ENCODE data around the gene SYPL2.
"Not testable (repeated sequence)": the region's sequence is repeated elsewhere in the genome, so short reads cannot be mapped to it uniquely, and the experiment has no call there.

Gene SYPL2

DNA sequence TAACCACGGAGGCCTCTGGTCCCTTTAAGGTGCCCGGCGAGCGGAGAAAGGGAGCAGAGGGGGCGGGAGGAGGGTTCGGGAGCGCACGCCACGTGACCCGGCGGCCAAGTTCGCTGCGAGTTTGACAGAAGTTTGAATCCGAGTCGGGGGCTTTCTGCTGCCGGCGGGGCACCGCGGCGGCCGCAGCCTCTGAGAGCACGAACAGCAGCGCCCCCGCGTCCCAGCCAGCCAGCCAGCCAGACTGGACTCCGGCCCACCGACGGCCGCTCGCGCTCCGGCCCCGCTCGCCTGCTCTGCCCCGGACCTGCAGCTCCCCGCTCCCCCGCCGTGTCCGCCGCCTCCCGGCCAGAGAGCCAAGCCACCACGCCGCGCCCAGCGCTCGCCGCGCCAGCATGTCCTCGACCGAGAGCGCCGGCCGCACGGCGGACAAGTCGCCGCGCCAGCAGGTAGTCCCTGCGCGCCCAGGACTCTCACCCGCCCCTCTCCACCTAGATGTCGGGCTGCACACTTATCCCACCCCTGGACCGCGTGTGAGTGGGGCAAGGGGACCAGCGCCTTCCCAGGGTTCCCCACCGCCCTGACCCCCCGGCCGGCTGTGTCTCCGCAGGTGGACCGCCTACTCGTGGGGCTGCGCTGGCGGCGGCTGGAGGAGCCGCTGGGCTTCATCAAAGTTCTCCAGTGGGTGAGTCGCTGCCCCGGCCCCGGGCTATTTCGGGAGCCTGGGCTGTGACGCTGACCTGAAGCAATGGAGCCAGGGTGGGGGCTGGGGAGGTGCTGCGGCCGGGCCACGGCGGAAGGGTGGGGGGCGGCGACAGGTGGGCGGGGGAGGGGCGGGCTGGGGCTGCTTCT, at the start of gene SYPL2:
SYPL2 (plus strand) TSS at position 95 of the 849 bp plus-strand sequence; CDS start at position 393, 298 bp downstream.
- peak; percentile 80 for DNase-seq (ENCODE audit: low spot score)

DNA sequence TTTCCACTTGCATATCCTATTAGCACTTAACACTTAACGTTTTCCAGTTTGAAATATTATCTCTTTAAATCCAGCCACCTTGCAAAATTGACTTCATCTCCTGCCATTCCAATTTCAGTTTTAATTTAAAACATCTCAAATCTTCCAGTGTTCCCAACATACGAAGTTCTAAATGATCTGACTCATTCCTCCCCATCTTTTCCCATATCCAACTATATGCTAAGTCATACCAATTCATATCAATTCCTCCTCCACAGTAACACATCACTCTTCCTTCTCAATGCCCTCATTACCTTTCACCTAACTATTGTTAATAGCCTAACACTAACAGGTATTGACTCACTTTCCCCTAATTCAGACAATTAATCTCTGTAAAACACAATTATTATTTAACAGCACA, 42.8 kb upstream of the SYPL2 start:
- no peak for DNase-seq (ENCODE audit: low spot score)

DNA sequence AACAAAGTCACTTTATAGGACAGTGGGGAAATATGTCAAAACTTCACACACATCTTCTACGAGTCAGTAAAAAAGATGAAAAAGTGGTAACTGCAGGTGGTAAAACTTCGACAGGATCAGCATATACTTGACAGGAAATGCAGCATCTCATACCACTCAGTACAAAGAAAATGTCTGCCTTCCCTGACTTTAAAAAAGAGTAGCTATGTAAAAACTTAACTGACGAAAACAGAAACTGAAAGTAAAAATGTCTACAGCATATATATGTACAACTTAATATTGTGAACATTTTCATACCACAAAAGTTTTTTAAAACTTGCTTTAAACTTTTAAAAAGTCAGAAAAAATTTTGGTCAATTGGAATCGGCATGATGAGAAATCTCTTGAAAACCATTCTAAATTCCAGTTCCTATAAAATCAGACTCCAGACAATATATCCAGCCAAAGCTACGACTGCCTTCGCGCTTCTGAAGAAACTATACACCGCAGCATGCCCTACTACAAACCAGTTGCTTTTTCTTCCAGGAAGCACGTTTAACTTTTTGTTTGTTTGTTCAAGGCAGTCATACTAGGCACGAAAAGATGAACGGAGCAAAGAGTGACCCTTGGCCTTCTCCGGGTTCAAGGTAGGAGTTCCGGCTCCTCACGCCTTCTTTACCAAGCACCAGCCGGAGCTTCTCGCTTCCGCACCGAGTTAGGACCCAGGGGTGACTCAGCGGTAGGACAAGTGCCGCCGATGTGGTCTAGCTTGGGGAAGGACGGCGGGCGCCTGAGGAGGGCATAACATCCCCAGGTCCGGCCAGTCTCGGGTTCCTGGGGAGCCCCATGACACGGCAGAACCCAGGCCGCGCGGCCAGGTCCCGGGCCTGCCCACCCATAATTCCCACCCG, 40.7 kb upstream of the SYPL2 start:
- DNase-seq (ENCODE audit: low spot score) = no peak

DNA sequence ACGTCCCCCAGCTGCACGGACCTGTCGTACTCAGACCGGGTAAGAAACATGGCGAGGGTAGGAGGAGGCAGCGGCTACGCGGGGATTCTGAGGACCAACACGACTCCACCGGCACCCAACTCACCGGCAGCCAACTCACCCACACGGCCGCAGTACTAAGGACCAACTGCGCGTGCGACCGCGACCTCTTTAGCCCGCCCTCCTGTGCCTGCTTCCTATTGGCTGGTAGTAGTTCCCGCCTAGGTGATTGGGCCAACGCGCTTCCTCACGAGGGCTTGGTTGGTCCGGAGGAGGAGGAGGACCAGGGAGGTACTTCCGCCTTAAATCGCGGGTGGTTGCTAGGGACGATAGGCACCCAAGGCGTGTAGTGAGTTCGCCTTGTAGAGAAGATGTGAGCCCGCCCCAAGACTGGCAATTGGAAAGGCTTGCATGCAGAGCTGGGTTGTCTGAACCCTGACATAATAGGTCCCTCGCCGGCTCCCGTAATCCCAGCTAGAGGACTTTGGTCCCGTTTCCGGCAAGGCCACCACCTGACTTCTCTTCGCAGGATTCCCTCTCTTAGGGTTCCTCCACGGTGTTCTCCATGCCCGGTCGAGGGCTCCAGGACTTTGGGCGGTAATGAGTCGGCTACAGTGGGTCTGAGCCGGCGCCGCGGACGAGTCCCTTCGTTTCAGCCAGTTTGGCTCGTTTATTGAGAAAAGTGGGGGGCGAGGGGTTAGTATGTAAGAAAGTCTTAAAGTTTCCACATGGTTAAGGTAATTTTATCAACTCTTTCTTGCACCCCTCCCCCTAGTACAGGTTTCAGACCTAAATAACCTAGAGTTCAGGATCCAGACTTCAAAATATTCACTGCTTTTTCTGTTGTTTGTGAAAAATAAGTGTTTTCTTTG, 39.8 kb upstream of the SYPL2 start, which contains the start of gene PSMA5:
PSMA5 (minus strand) TSS at position 168 of the 890 bp plus-strand sequence; CDS start at position 50, 118 bp downstream.
- DNase-seq (ENCODE audit: low spot score) = peak; percentile 94

DNA sequence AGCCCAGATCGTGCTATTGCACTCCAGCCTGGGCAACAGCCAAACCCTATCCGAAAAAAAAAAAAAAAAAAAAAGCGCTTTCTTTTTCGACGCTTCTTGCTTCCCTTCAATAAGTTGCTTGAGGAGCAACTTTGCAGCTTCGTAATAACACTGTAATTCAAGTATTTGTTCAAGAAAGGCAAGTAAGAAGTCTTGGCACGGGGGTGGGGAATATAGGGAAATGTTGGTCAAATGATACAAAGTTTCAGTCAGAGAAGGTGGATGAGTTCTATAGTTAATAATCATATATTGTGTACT, 39.2 kb upstream of the SYPL2 start:
- no peak for DNase-seq (ENCODE audit: low spot score)

DNA sequence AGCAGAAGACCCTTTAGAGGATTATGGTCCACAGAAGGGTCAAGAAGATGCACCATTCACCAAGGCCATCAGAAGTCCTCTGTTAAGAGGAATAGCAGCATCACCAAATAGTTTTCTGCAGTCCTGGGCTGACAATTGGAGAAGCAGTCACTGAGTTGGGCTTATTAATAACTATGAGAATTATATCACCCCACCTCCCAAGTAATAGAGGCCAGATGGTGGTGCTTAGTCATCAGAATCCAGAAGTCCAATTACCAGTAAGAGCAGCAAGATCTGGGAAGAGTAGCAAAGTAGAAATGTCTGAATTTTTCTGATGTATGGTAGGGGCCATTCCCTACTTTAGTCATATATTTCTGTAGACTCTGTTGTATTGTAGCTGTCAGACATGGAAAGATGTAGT, 34.0 kb upstream of the SYPL2 start:
- DNase-seq (ENCODE audit: low spot score) = no peak

DNA sequence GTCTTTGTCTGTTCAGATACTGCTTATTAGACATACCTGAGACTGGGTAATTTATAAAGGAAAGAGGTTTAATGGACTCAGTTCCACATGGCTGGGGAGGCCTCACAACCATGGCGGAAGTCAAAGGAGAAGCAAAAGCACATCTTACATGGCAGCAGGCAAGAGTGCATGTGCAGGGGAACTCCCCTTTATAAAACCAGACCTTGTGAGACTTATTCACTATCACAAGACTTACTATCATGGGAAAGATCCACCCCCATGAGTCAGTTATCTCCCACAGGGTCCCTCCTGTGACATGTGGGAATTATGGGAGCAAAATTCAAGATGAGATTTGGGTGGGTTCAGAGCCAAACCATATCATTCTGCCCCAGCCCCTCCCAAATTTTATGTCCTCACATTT, 33.0 kb upstream of the SYPL2 start:
- no peak for DNase-seq (ENCODE audit: low spot score)

DNA sequence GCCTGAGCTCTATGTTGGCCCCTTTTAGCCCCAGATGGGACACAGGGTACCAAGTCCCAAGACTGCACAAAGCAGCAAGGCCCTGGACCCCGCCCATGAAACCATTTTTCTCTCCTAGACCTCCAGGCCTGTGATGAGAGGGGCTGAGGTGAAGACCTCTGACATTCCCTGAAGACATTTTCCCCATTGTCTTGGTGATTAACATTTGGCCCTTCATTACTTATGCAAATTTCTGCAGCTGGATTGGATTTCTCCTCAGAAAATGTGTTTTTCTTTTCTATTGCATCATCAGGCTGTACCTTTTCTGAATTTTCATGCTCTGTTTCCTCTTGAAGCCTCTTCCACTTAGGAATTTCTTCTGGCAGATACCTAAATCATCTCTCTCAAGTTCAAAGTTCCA, 31.9 kb upstream of the SYPL2 start:
- no peak for DNase-seq (ENCODE audit: low spot score)

DNA sequence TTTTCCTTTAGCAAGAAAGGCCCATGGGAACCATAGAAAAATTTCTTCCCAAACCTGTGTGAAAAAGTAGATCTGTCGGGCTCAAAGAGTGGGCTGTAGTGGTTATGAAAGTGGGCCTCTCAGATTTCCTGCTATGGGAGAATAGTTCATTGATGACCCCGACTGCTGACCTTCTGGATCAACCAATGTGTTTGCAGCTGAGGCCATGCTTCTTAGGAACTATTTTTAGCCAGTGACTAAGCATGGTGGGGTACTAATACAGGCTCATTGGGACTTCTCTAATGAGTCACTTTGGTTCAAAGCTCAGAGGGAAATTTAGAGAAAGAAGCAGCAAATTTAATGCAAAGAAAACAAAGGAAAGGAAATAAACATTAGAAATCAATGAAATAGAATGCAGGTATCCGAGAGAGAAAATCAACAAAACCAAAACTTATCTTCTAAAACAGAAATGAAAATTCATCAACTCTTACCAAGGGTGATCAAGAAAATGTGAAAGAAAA, 27.5 kb upstream of the SYPL2 start:
- DNase-seq (ENCODE audit: low spot score) = no peak

DNA sequence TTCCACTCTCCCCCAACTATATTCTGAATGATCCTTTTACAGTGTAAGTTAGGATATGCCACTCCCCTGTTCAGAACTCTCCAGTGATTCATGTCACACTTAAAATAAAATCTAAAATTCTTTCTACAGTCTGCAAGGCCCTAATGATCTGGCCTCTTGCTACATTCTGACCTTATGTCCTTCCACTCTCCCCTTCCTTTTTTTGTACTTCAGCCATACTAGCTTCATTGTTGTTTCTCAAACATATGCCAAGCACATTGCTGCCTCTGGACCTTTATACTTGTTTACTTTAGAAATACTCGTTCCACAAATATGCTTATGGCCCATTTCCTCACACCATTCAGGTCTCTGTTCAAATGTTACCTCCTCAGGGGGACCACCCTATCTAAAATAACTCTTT, 25.3 kb upstream of the SYPL2 start:
- DNase-seq (ENCODE audit: low spot score) = no peak

DNA sequence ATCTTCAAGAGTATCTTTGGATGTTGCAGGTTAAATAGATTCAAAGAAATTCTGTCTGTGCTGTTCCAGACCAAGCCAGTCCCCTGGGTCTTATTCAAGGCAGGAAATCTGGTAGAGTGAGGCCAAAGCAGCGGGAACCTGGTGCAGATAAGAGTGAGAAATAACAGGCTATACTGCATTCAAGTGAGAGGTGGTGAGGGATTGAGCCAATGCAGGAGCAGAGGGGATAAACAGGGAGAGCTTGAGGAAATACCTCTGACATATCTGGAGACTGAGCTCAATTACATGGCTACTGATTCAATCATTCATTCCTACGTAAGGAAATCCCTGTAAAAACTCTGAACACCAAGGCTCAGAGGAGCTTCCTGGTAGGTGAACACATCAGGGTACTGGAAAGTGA, 22.9 kb upstream of the SYPL2 start:
- no peak for DNase-seq (ENCODE audit: low spot score)

DNA sequence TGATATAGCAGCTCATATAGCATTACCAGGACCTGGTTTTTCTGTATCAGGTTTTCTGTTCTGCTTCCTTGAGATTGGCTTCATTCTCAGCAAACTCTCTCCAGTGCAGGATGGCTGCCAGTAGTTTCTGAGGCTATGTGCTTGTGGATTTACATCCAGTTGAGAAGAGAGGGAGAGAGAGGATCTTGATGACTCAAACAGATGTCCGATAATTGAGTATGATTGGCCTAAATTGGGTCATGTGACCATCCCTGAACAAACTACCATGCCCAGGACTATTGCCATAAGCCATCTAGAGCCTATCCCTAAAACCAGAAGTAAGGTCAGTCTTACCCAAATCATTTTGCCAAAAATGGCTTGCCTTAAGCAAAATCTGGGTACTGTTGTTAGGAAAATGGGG, 22.0 kb upstream of the SYPL2 start:
- DNase-seq (ENCODE audit: low spot score) = no peak

DNA sequence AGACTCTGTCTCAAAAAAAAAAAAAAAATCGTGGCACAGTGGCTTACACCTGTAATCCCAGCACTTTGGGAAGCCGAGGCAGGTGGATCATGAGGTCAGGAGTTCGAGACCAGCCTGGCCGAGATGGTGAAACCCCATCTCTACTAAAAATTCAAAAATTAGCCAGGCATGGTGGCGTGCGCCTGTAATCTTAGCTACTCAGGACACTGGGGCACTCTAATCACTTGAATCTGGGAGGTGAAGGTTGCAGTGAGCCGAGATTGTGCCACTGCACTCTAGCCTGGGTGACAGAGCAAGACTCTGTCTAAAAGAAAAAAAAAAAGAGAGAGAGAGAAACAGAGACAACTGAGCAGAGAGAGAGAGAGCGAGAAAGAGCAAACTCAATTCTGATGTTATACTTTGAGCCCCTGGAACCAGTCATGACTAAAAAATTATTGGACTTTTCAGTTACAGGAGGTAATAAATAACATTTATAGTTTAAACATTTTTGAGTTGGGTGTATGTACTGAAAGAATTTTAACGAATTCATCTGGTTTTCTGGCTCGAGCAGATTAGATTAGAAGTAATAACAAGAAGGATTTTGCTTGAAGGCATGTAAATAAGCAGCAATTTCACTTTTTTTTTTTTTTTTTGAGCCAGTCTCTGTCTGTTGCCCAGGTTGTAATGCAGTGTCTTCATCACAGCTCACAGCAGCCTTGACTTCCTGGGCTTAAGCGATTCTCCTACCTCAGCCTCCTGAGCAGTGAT, 20.2 kb upstream of the SYPL2 start:
- DNase-seq (ENCODE audit: low spot score) = not testable (repeated sequence)

DNA sequence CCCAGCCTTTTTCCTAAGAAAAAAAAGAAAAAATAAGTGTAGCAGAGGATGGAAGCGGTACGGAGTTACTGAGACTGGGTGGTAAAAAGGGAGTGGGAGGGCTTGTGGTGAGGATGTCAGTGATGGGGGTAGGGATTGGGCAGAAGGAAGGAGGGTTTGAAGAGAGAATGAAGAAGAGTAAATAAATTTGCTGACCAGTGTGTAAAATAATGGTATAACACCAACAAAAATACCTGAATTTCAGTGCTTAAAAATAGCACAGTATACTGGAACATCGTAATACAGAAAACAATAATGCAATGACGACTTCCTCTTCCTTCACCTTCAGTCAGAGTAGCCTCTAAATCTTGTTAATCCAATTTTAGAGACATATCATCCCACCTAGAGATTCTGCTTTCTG, 18.8 kb upstream of the SYPL2 start:
- DNase-seq (ENCODE audit: low spot score) = no peak

DNA sequence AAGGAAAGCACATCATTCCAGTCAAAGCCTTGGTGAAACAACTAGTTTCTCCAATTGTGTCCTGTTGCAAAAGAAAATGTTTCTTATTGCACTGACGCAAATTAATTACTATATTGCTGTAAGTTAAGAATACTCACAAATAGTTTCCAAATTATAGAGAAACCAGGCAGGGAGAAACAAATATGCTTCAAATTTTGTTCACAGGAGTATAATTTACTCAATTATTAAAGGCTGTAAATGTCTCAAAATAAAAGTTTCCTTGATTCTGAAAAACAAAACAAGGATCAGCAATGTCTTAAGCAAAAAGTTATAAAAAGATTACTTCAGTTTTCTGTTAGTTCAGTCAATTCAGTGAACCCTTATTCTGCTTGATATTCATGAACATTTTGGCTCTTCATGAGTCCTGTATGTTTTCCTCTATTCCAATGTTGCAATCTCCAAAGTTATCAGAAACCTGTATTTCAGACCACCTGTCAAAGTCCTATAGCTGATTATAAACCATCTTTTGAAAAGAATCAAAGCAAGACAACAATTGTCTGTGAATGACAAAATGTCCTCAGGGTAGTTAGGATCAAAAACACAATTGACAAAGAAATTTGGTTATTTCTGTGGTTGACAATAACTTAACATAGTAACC, 11.7 kb upstream of the SYPL2 start:
- DNase-seq (ENCODE audit: low spot score) = no peak

DNA sequence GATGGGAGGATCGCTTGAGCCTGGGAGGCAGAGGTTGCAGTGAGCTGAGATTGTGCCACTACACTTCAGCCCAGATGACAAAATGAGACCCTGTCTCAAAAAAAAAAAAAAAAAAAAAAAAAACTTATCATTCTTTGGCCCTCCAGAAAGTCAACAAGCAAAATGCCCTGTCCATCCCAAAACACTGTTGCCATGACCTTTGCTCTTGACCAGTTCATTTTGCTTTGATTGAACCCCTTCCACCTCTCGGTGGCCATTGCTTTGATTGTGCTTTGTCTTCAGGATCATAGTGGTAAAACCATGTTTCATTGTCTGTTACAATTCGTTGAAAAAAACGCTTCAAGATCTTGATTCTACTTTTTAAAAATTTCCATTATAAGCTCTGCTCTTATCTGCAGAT, 8.5 kb upstream of the SYPL2 start:
- DNase-seq (ENCODE audit: low spot score) = no peak

DNA sequence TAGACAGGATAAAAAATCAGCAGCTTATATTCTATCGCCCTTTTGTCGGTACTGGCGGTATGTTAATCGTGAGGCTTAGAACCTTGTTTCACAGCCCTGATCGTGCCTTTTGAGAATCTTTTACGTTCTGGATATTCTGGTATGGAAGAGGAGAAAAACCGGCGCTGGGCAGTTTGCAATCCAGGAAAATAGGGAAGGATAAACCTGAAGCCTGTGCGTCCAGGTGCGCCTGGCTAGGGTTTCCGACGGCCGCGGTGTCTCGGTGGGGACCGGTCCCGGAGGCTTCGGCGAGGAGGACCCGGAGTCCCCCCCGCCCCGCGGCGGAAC, 258 bp upstream of the SYPL2 start:
- DNase-seq (ENCODE audit: low spot score) = no peak

DNA sequence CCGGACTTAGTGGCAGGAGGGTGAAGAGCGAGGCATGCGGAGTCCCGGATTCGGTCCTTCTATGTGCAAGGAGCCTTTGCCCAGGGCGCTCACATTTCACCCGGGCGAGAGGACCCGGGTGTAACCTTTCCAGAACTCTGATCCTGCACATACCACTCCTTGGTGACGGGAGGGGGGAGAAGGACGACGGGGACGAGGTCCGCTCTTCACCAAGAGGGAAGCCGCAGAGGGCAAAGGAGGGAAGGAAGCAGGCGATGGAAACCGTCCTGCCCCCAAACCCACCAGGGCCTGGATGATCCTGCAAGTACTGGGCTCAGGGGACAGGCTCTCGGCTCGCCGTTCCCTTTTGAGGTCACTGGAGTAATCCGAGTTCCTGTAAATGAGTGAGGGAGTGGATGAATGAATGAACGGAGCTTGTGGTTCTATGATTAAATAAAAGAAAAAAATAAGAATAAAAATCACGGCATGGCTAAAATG, 993 bp downstream of the SYPL2 start:
- DNase-seq (ENCODE audit: low spot score) = no peak

DNA sequence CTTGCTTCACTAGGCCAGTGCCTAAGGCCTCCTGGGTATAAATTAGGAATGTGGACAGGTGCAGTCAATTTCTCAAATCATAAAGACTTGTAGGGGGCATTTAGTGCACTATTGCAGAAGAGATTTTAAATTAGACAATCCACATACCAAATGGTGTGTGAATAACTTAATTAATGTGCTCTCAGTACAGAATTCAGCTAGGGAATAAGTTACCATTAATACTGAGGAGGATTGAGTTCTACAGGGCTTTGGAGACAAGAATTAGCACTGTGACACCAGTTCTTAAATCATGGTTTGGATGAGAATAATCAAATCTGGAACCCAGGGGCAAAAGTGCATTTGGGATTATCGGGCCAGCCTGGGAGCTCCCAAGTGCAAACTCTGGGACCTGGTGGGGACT, 1.7 kb downstream of the SYPL2 start:
- DNase-seq (ENCODE audit: low spot score) = no peak

DNA sequence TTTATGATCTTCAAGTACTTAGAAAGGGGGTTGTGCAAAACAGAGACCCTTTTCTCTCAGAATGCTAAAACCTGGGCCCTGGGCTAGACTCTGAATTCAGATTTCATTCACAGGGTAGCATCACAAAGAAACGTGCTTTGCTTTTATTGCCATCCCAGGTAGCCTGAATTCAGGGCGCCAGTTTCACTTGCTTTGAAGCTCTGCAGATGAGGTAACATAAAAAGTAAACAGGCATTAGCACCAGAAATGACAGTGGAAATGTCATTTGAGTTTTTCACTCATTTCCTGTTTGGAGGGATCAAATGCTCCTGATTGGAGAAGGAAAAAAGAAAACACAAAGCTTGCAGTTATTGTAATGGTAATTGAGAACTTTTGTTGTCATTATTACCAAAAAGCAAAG, 2.6 kb downstream of the SYPL2 start:
- DNase-seq (ENCODE audit: low spot score) = no peak

DNA sequence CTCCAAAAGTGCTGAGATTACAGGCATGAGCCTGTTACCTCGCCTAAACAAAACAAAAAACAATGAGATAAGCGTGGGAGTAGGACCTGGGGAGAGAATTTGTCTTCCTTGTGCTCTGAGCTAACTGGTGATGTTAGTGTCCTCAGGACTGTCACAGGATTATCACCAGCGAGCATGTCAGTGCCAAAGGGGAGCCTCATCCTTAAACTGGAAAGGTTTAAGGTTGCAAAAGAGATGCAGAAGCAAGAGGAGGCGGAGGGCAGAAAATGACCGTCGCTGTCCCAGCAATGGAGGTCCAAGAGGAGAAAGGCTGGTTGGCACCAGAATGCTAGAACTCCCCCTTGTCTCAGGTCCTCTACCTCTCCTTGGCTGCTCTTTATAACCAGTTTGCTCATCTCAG, 3.9 kb downstream of the SYPL2 start:
- no peak for DNase-seq (ENCODE audit: low spot score)

All from ecto neural progenitor cell (in vitro differentiated cells).